Measurements from ENCODE around the gene SRC. TPM values are rescaled to one million over a fixed set of nuclear protein-coding genes. Genes with fewer than 3 reads are reported as not detected.
A peak's percentile ranks its signal among the peaks of the same experiment; 100 is the strongest.

Gene SRC
- total and polyA plus RNA-seq, 7 experiments from 2014 or later = 0.63 to 26.6 (median 2.9) TPM

DNA sequence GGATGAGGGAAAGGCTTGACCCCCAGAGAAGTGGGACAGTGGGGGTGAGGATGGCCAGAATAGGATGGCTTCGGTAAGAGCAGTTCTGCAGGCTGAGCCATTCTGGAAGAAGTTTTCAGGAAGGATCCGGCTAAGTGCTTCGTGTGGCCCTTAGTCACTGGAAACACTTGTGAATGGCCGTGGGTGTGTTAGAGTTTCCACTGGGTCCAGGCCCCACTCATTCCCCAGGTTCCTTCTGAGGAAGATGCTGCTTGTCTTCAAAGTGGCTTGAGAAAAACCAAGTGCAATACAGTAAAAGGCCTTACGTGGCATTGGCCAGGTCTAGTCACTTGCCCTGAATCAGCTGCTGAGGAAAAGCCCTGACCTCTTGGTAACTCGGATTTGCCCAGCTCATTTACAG lies 28.6 kb upstream of the SRC start:
- H3K36me3 Mint-ChIP-seq = peaks cover 0 to 8% (median 3%) of the 10 kb centered on the region in 5 donors

DNA sequence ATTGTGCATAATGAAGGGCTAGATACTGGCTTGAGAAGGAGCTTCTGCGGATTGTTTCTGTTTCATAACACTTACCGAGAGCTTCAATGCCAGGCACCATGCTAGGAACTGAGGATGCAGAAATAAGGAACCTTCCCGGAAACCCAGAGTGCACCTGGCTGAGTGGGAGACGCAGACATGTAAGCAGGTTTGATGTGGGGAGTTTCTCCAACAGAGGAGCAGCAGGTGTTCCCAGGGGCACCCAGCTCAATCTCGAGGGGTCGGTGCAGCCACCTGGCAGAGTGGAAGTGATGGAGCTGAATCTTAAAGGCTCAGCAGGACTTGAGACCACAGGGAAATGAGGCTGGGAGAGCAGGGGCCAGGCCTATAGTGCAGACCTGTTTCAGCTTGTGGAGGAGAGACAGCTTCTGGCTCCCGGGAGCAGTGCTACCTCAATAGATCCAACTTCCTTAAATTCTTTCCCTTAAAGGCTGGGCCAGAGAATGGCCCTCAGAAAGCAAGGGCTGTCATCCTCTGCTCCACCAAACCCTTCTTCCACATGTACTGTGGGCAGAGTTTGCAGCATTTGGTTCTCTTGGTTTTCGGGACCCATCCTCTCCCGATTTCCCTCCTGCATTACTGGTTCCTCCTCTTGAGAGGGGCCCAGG lies 27.8 kb upstream of the SRC start:
- intact Hi-C loops (cut with micrococcal nuclease) = no loop called here
- Histone ChIP-seq H3K9me3 (ENCODE audit: control insufficient read depth in 2 of 3, low read length in 3 of 3) (no peaks in the 10 kb centered on the region), H3K4me3 (ENCODE audit: low read length) (no peak overlapping the region), H3K4me1 (ENCODE audit: control insufficient read depth in 2 of 2, insufficient read depth in 2 of 2, low read length in 2 of 2) (peaks cover 0 to 6% of the 10 kb centered on the region in 2 donors), H3K27me3 (ENCODE audit: control insufficient read depth in 2 of 2, insufficient read depth in 2 of 2, low read length in 2 of 2) (no peaks in the 10 kb centered on the region), H3K36me3 (ENCODE audit: control insufficient read depth in 2 of 3, insufficient read depth in 3 of 3, low read length in 3 of 3) (peaks cover 0 to 19% (median 0%) of the 10 kb centered on the region in 3 experiments), H3K27ac (ENCODE audit: low read depth, low read length) (no peak overlapping the region)
- Mint-ChIP-seq H3K36me3 (peaks cover 4 to 16% (median 8%) of the 10 kb centered on the region in 5 donors), H3K27ac (peak overlapping the region in 7 of 9 donors; percentile 35 to 75 (median 49)), H3K9me3 (peaks cover 0 to 4% (median 0%) of the 10 kb centered on the region in 11 donors), H3K4me1 (peaks cover 16 to 39% (median 31%) of the 10 kb centered on the region in 7 donors), H3K27me3 (no peaks in the 10 kb centered on the region), H3K4me3 (no peak overlapping the region)
- ChIA-PET CTCF (no interaction called here), POLR2A (interaction anchor here (0.5 to 0.6 kb wide), 2 partner anchors 741 to 1106 kb away, joined by 3 read pairs; no protein-coding TSS in a partner anchor)
- ATAC-seq (no peak), DNase-seq (no peak)

More for the DNA sequence above, 28.6 kb upstream of the SRC start:
- Mint-ChIP-seq H3K4me1 (peaks cover 16 to 42% (median 31%) of the 10 kb centered on the region in 7 donors), H3K27ac (peak overlapping the region in 7 of 9 donors; percentile 62 to 91 (median 83)), H3K4me3 (no peak overlapping the region), H3K9me3 (no peaks in the 10 kb centered on the region), H3K27me3 (no peaks in the 10 kb centered on the region)
- Histone ChIP-seq H3K9me3 (ENCODE audit: control insufficient read depth in 2 of 3, low read length in 3 of 3) (no peaks in the 10 kb centered on the region), H3K27me3 (ENCODE audit: control insufficient read depth in 2 of 2, insufficient read depth in 2 of 2, low read length in 2 of 2) (no peaks in the 10 kb centered on the region), H3K4me3 (ENCODE audit: low read length) (no peak overlapping the region), H3K27ac (ENCODE audit: low read depth, low read length) (no peak overlapping the region), H3K36me3 (ENCODE audit: control insufficient read depth in 2 of 3, insufficient read depth in 3 of 3, low read length in 3 of 3) (peaks cover 0 to 19% (median 0%) of the 10 kb centered on the region in 3 experiments), H3K4me1 (ENCODE audit: control insufficient read depth in 2 of 2, insufficient read depth in 2 of 2, low read length in 2 of 2) (peaks cover 0 to 6% of the 10 kb centered on the region in 2 donors)
- no peak for DNase-seq
- ChIA-PET POLR2A (interaction anchor here (0.5 kb wide), 1 partner anchor 1106 kb away, joined by 3 read pairs; no protein-coding TSS in a partner anchor), CTCF (no interaction called here)
- intact Hi-C loops (cut with micrococcal nuclease) = no loop called here
- no peak for ATAC-seq

DNA sequence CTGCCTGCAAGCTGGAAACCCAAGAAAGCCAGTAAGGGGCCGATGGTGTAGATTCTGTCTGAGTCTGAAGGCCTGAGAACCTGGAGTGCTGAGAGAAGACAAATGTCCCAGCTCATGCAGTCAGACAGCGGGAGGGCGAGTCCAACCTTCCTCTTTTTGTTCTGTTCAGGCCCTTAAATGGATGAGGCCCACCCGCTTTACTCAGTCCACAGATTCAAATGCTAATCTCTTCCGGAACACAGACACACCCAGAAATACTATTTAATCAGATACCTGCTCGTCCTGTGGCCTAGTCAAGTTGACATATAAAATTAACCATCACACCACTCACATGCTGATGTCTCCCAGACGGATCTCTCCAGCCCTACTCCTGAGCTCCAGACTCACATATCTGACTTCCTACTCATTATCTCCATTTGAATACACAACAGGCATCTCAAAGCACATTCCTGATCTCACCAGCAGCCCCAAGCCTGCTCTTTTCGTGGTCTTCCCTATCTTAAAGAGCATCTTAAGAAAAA lies 26.7 kb upstream of the SRC start:
- intact Hi-C loops (cut with micrococcal nuclease) = no loop called here
- Histone ChIP-seq H3K9me3 (ENCODE audit: control insufficient read depth in 2 of 3, low read length in 3 of 3) (no peaks in the 10 kb centered on the region), H3K27ac (ENCODE audit: low read depth, low read length) (no peak overlapping the region), H3K4me3 (ENCODE audit: low read length) (no peak overlapping the region), H3K27me3 (ENCODE audit: control insufficient read depth in 2 of 2, insufficient read depth in 2 of 2, low read length in 2 of 2) (no peaks in the 10 kb centered on the region), H3K36me3 (ENCODE audit: control insufficient read depth in 2 of 3, insufficient read depth in 3 of 3, low read length in 3 of 3) (peaks cover 0 to 19% (median 0%) of the 10 kb centered on the region in 3 experiments), H3K4me1 (ENCODE audit: control insufficient read depth in 2 of 2, insufficient read depth in 2 of 2, low read length in 2 of 2) (peaks cover 0 to 6% of the 10 kb centered on the region in 2 donors)
- Mint-ChIP-seq H3K36me3 (peaks cover 4 to 16% (median 5%) of the 10 kb centered on the region in 5 donors), H3K27me3 (no peaks in the 10 kb centered on the region), H3K4me1 (peaks cover 8 to 31% (median 27%) of the 10 kb centered on the region in 7 donors), H3K9me3 (peaks cover 0 to 4% (median 0%) of the 10 kb centered on the region in 11 donors), H3K4me3 (no peak overlapping the region), H3K27ac (peak overlapping the region in 5 of 9 donors; percentile 2 to 73 (median 13))
- DNase-seq (no peak), ATAC-seq (no peak)
- ChIA-PET CTCF (no interaction called here), POLR2A (interaction anchor here (0.6 kb wide), 1 partner anchor 72 kb away, joined by 4 read pairs; no protein-coding TSS in a partner anchor)

DNA sequence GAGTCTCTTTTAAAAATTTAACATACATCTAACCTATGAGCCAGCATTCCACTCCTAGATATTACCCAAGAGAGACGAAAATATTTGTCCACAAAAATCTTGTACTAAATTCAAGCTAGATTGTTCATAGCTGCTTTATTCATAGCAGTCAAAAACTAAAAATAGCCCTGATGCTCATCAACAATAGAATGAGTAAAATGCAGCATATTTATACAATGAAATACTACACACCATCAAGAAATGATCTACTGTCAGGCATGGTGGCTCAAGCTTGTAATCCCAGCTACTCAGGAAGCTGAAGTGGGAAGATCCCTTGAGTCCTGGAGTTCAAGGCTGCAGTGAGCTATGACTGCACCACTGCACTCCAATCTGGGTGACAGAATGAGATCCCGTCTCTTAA lies 22.0 kb upstream of the SRC start:
- POLR2A ChIA-PET = no interaction called here
- Histone ChIP-seq H3K27ac (ENCODE audit: low read depth, low read length) (no peak overlapping the region), H3K27me3 (ENCODE audit: control insufficient read depth in 2 of 2, insufficient read depth in 2 of 2, low read length in 2 of 2) (no peaks in the 10 kb centered on the region), H3K36me3 (ENCODE audit: control insufficient read depth in 2 of 3, insufficient read depth in 3 of 3, low read length in 3 of 3) (peaks cover 0 to 4% (median 0%) of the 10 kb centered on the region in 3 experiments), H3K4me1 (ENCODE audit: control insufficient read depth in 2 of 2, insufficient read depth in 2 of 2, low read length in 2 of 2) (no peaks in the 10 kb centered on the region), H3K9me3 (ENCODE audit: control insufficient read depth in 2 of 3, low read length in 3 of 3) (no peaks in the 10 kb centered on the region), H3K4me3 (ENCODE audit: low read length) (no peak overlapping the region)
- ATAC-seq (no peak), DNase-seq (no peak)
- Mint-ChIP-seq H3K27ac (no peak overlapping the region), H3K4me3 (no peak overlapping the region), H3K4me1 (no peaks in the 10 kb centered on the region), H3K27me3 (no peaks in the 10 kb centered on the region), H3K36me3 (peaks cover 4 to 13% (median 5%) of the 10 kb centered on the region in 5 donors), H3K9me3 (peaks cover 0 to 4% (median 0%) of the 10 kb centered on the region in 11 donors)
- CTCF ChIA-PET = no interaction called here
- intact Hi-C loops (cut with micrococcal nuclease) = no loop called here

DNA sequence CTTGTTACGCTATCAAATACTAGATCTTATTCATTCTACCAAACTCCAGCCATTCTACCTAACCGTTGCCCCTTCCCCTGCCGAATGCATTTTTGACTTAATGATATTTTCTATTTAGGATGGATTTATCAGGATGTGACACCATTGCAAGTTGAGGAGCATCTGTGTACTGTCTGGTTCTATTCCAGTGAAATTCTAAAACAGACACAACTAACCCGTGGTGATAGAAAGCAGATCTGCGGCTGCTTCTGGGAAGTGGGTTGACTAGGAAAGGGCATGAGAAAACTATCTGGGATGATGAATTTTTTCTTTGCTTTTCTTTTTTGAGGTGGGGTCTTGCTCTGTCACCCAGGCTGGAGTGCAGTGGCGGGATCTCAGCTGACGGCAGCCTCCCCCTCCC lies 20.7 kb upstream of the SRC start:
- Mint-ChIP-seq H3K36me3 (peaks cover 4 to 9% (median 5%) of the 10 kb centered on the region in 5 donors), H3K27ac (no peak overlapping the region), H3K4me1 (no peaks in the 10 kb centered on the region), H3K4me3 (no peak overlapping the region), H3K27me3 (no peaks in the 10 kb centered on the region), H3K9me3 (peaks cover 0 to 4% (median 0%) of the 10 kb centered on the region in 11 donors)
- ATAC-seq (no peak), DNase-seq (no peak)
- H3K27ac ChIP-seq (ENCODE audit: low read depth, low read length) = no peak overlapping the region
- POLR2A ChIA-PET = no interaction called here
- no peaks in the 10 kb centered on the region for H3K27me3 ChIP-seq (ENCODE audit: control insufficient read depth in 2 of 2, insufficient read depth in 2 of 2, low read length in 2 of 2)
- no peaks in the 10 kb centered on the region for H3K4me1 ChIP-seq (ENCODE audit: control insufficient read depth in 2 of 2, insufficient read depth in 2 of 2, low read length in 2 of 2)
- no peak overlapping the region for H3K4me3 ChIP-seq (ENCODE audit: low read length)
- CTCF ChIA-PET = no interaction called here
- intact Hi-C loops (cut with micrococcal nuclease) = no loop called here
- no peaks in the 10 kb centered on the region for H3K36me3 ChIP-seq (ENCODE audit: control insufficient read depth in 2 of 3, insufficient read depth in 3 of 3, low read length in 3 of 3)
- H3K9me3 ChIP-seq (ENCODE audit: control insufficient read depth in 2 of 3, low read length in 3 of 3) = no peaks in the 10 kb centered on the region

DNA sequence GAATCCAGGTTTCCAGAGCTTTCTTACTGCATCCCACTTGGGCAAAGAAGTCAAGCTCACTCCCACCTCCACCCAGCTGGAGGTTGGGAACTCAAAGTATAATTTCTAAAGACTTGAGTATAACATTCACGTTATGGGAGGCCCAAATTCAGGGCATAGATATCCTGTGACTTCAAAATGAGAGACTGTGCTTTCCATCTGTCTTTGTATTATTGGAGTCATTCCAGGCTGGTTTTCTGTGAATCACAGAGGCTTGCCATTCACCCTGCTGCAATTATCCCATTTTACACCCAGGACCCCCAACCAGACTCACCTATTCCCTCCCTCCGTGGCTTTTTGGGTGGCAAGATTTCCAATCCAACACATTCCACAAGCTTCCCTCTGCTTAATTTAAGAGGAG lies 19.3 kb upstream of the SRC start:
- DNase-seq = no peak
- no peaks in the 10 kb centered on the region for H3K4me1 ChIP-seq (ENCODE audit: control insufficient read depth in 2 of 2, insufficient read depth in 2 of 2, low read length in 2 of 2)
- H3K36me3 Mint-ChIP-seq = peaks cover 4 to 9% (median 5%) of the 10 kb centered on the region in 5 donors
- H3K4me3 Mint-ChIP-seq = no peak overlapping the region
- H3K27ac ChIP-seq (ENCODE audit: low read depth, low read length) = no peak overlapping the region
- no peaks in the 10 kb centered on the region for H3K27me3 ChIP-seq (ENCODE audit: control insufficient read depth in 2 of 2, insufficient read depth in 2 of 2, low read length in 2 of 2)
- ChIA-PET POLR2A (no interaction called here), CTCF (interaction anchor here (0.6 kb wide), 1 partner anchor 984 kb away, joined by 3 read pairs; no protein-coding TSS in a partner anchor)
- intact Hi-C loops (cut with micrococcal nuclease) = no loop called here
- H3K27me3 Mint-ChIP-seq = no peaks in the 10 kb centered on the region
- H3K27ac Mint-ChIP-seq = no peak overlapping the region
- no peaks in the 10 kb centered on the region for H3K9me3 ChIP-seq (ENCODE audit: control insufficient read depth in 2 of 3, low read length in 3 of 3)
- no peaks in the 10 kb centered on the region for H3K36me3 ChIP-seq (ENCODE audit: control insufficient read depth in 2 of 3, insufficient read depth in 3 of 3, low read length in 3 of 3)
- no peak overlapping the region for H3K4me3 ChIP-seq (ENCODE audit: low read length)
- ATAC-seq = no peak
- peaks cover 0 to 4% (median 0%) of the 10 kb centered on the region in 11 donors for H3K9me3 Mint-ChIP-seq
- peaks cover 0 to 2% (median 0%) of the 10 kb centered on the region in 7 donors for H3K4me1 Mint-ChIP-seq

Data from naive thymus-derived CD4-positive, alpha-beta T cell (primary cell).